ENCODE data around the gene DPYSL5. TPM values are rescaled to one million over a fixed set of nuclear protein-coding genes. Genes with fewer than 3 reads are reported as not detected.

Gene DPYSL5
- total and polyA plus RNA-seq, 2 of the 8 experiments (the other 6 are each of a cell fraction or from before 2014, with no cell fraction given), result 11.9 to 16.4 TPM

DNA sequence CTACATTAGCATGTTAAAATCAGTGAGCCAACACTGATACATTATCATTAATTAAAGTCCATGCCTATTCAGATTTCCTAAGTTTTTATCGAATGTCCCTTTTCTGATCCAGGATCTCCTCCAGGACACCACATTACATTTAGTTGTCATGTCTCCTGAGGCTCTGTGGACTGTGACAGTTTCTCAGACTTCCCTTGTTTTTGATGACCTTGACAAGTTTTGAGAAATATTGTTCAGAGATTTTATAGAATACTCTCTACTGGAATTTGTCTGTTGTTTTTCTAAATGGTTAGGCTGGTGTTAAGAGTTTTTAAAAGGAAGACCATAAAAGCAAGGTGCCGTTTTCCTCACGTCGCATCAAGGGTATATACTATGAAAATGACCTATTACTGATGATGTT is 106.2 kb downstream of the DPYSL5 start (continued):
- TF ChIP-seq, protein P1, sequence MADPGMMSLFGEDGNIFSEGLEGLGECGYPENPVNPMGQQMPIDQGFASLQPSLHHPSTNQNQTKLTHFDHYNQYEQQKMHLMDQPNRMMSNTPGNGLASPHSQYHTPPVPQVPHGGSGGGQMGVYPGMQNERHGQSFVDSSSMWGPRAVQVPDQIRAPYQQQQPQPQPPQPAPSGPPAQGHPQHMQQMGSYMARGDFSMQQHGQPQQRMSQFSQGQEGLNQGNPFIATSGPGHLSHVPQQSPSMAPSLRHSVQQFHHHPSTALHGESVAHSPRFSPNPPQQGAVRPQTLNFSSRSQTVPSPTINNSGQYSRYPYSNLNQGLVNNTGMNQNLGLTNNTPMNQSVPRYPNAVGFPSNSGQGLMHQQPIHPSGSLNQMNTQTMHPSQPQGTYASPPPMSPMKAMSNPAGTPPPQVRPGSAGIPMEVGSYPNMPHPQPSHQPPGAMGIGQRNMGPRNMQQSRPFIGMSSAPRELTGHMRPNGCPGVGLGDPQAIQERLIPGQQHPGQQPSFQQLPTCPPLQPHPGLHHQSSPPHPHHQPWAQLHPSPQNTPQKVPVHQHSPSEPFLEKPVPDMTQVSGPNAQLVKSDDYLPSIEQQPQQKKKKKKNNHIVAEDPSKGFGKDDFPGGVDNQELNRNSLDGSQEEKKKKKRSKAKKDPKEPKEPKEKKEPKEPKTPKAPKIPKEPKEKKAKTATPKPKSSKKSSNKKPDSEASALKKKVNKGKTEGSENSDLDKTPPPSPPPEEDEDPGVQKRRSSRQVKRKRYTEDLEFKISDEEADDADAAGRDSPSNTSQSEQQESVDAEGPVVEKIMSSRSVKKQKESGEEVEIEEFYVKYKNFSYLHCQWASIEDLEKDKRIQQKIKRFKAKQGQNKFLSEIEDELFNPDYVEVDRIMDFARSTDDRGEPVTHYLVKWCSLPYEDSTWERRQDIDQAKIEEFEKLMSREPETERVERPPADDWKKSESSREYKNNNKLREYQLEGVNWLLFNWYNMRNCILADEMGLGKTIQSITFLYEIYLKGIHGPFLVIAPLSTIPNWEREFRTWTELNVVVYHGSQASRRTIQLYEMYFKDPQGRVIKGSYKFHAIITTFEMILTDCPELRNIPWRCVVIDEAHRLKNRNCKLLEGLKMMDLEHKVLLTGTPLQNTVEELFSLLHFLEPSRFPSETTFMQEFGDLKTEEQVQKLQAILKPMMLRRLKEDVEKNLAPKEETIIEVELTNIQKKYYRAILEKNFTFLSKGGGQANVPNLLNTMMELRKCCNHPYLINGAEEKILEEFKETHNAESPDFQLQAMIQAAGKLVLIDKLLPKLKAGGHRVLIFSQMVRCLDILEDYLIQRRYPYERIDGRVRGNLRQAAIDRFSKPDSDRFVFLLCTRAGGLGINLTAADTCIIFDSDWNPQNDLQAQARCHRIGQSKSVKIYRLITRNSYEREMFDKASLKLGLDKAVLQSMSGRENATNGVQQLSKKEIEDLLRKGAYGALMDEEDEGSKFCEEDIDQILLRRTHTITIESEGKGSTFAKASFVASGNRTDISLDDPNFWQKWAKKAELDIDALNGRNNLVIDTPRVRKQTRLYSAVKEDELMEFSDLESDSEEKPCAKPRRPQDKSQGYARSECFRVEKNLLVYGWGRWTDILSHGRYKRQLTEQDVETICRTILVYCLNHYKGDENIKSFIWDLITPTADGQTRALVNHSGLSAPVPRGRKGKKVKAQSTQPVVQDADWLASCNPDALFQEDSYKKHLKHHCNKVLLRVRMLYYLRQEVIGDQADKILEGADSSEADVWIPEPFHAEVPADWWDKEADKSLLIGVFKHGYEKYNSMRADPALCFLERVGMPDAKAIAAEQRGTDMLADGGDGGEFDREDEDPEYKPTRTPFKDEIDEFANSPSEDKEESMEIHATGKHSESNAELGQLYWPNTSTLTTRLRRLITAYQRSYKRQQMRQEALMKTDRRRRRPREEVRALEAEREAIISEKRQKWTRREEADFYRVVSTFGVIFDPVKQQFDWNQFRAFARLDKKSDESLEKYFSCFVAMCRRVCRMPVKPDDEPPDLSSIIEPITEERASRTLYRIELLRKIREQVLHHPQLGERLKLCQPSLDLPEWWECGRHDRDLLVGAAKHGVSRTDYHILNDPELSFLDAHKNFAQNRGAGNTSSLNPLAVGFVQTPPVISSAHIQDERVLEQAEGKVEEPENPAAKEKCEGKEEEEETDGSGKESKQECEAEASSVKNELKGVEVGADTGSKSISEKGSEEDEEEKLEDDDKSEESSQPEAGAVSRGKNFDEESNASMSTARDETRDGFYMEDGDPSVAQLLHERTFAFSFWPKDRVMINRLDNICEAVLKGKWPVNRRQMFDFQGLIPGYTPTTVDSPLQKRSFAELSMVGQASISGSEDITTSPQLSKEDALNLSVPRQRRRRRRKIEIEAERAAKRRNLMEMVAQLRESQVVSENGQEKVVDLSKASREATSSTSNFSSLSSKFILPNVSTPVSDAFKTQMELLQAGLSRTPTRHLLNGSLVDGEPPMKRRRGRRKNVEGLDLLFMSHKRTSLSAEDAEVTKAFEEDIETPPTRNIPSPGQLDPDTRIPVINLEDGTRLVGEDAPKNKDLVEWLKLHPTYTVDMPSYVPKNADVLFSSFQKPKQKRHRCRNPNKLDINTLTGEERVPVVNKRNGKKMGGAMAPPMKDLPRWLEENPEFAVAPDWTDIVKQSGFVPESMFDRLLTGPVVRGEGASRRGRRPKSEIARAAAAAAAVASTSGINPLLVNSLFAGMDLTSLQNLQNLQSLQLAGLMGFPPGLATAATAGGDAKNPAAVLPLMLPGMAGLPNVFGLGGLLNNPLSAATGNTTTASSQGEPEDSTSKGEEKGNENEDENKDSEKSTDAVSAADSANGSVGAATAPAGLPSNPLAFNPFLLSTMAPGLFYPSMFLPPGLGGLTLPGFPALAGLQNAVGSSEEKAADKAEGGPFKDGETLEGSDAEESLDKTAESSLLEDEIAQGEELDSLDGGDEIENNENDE (IDR thresholded peaks at IDR 0.05; ENCODE audit: insufficient replicate concordance, low read length), result no peak
- TF ChIP-seq SIRT6 (IDR thresholded peaks at IDR 0.05; ENCODE audit: low read length) (no peak), TEAD4 (IDR thresholded peaks at IDR 0.05; ENCODE audit: low read depth, low read length) (no peak), MAFK (IDR thresholded peaks at IDR 0.05; ENCODE audit: low read depth, low read length) (no peak)
